HG02610 (cell line): ENCODE data around the gene PARD3B.

Experiments
- ATAC-seq: cut with Tn5 transposase; IDR thresholded peaks from one replicate; pipeline ENCODE4 v1.9.1; 2021; ENCODE audit warnings: mild to moderate bottlenecking, moderate library complexity; ENCODE audit not compliant: unreplicated experiment

PARD3B gene

DNA sequence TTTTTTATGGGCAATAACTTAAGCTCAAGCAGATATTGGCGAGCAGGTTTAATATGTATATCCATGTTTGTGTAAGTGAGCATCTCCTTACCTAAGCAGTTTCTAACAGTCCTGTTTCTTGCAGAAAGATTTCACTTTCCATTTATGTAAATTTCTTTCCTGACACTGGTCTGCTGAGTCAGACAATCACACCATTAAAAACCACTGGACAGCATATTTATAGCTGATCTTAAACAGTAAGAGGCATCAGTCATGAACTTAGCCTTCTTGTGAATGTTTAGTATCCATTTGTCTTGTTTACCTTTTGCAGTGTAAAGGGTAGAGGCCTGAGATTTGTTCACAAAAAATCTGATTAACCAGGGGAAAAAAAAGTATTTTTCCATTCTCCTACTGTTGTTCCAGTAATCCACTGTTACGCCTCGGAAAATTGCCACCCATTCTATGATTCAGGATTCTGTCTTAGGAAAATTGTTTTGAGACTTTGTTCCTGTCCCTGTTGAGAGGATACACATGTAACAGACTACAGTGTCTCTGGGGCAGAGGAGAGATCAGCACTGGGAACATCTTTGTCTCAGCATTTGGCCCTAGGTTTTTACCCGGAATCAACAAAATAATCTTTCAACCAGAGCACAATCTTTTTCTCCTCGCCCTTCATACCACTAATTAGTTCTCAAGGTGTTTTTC is 616.0 kb downstream of the PARD3B start:
- no peak for ATAC-seq

DNA sequence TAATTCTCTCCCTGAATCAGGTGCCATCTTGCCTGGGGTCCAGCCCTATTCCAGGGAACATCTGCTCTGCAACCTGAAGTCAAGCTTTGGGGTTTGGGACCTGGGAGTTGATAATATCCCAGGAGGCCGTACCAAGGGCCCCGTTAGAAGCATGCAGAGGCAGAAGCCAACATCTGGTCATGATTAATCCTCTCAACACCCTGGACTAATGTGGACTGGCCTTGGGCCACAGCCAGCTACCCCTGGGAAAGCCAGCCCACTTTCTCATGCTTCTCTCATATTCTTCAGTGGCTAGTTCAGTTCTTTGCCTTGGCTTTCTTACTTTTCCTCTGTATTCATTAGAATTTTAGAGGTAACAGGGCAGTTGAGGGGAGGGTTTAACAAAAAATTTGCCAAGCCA is 621.5 kb downstream of the PARD3B start:
- no peak for ATAC-seq

DNA sequence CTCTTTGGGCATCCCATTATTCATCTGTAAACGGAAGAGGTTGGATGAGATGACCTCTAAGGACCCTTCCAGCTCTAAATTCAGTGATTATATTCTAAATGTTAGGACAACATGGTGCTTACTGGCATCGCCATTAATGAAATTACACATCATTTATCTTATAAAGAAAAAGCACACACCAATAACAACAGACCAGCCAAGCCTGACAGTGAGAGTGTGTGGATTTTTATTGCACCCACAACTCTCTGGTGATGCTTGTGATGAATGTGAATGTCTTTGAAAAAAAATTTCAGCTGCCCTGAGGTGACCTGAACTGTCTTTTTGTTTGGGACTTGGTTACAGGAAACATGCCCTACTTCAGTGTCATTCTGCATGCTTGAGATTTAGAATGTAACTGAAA is 623.7 kb downstream of the PARD3B start:
- no peak for ATAC-seq

DNA sequence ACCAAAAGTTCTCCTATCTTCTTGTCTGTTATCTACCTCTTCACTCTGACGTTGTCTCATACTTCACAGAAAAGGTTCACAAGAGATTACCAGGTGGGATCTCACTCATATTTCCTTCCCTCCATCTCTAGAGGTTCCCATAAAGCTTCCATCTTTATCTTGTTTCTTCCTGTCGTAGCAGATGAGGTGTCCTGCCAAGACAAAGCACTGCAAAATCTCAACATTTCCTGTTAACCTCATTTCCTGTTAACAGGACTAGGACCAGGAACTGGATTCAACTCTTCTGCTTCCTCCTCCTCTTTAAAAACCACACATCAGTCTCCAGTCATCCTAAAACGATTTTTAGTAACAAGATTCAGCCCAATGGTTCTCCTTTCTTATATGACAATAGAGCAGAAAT is 624.2 kb downstream of the PARD3B start:
- no peak for ATAC-seq

DNA sequence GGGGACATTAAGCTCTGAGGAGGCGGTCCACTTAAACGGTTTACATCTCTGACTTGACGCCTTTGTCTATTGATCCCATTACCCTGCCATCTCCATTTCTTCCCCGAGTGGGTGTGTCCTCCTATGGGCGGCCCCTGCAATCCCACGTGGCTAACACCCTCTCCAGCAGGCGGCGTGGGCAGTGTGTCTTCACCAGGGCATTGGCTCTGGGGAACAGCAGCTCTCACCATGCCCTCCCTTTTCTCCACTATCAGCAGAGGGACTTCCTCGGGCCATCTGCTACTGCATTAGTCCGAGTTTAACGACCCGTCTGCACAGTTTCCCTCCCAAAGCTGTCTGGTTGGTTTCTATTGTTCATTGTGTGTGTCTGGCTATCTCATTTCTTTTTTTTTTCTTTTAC is 625.1 kb downstream of the PARD3B start:
- no peak for ATAC-seq

DNA sequence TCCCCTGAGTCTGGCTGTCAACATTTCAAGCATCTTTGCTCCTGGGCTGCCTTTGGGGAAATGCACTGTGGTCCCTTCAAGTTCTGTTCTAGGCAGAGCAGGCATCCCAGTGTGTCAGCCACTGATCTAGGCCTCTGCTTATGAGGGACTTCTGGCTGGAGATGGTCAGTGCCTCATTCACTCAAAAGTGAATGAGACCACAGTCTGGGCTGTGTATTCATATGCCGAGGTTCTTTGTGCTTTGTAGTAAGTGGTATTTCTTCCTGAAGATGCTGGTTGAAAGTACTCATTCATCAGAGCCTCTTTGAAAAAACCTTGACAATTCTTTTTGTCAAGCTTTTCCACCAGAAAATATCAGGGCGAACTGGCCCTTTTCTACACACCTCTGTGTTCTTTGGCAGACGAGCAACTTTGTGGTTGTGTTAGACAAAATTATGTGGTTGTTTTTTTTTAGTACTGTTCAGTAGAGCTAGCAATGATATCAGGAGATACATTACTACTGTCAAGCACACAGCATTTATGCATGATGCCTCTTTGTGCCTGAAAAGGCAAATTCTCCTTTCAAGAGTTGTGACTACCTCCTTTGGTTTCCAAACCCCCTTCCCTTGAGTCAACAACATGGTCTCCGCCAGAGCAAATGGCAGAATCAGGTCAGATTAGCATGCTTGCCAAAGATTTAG is 626.1 kb downstream of the PARD3B start:
- no peak for ATAC-seq

DNA sequence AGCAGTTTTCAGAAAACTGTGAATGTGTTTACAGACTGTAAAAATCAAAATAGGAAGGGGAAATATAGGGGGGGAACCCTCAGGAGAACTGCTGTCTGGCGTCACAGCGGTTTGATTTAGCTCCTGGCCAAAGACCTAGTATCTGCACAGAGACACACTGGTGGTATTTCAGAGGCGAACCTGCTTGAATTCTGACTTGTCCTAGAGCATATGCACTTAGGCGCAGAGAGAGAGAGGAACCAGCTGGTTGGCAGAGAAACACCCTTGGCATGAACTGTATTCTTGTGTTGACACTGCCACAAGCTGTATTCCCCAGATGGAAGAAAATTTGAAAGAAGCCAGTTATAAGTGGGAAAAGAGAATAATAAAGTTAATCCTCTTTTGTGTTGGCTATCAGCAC is 630.6 kb downstream of the PARD3B start:
- ATAC-seq = no peak

DNA sequence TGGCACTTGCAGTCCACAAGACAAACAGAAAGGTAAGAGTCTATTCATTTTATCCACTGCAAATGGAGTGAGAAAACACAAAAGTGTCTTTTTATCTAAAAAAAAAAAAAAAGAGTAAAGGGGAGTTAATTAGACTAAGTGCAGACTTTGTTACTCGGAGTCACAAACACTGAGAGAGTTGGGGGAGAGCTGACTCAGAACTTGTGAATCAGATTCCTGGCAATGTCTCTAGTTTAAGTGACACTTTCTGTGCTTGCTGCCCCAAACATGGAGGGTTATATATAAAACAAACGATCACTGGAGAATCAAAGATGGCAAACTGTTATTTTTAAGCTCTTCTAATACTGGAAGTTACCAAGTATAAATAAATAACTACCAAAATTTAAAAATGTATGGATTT is 631.3 kb downstream of the PARD3B start:
- no peak for ATAC-seq

DNA sequence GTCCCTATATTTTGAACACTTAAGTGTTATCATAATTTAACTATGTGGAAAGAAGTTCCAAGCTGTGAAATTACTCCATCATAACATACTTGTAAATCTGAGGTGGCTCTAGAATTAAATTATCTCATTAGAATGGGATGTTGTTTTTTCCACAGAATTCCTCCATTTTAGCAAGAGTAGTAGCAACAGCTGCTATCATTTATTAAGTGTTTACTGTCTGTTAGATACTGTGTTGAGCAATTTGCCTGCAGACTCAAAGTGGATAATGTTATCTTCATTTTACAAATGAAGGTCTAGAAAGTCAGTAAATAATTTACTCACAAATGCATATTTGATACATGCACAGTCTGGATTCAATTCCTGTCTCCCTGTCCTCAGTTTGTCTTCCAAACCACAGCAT is 632.3 kb downstream of the PARD3B start:
- no peak for ATAC-seq

DNA sequence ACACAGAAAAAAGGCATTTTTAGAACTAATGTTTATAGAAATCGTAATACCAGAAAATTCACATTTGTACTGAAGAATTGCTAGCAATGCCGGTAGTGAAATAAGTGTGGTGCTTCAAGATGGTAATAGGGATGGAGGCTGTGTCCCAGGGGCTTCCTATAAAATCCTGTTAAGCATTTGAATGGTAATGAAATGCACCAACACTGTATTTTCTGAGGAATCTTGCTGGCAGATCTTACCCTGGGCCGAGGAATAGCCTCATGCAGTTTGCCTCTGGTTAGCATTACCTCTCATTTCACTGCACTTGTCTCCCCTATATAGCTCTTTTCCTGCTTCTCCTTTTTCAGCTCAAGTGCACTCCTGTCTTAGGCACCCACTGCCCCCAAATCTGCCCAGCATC is 635.5 kb downstream of the PARD3B start:
- no peak for ATAC-seq

DNA sequence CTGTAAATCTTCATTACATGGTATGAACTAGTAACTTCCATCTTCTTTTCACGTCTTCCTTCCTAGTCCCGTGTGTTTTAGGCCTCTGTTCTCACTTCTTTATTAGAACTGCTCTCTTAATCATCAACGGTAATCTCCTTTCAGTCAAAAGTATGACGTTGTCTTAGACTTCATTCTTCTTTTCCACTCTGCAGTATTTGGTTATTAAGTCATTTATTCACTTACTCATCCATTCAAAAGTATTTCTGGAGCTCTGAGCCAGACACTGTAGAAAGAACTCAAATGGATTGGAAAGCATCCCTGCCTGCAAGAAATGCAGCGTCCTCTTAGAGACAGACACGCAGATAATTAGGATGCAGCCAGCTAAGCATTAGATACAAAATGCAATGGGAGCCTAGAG is 642.5 kb downstream of the PARD3B start:
- no peak for ATAC-seq

DNA sequence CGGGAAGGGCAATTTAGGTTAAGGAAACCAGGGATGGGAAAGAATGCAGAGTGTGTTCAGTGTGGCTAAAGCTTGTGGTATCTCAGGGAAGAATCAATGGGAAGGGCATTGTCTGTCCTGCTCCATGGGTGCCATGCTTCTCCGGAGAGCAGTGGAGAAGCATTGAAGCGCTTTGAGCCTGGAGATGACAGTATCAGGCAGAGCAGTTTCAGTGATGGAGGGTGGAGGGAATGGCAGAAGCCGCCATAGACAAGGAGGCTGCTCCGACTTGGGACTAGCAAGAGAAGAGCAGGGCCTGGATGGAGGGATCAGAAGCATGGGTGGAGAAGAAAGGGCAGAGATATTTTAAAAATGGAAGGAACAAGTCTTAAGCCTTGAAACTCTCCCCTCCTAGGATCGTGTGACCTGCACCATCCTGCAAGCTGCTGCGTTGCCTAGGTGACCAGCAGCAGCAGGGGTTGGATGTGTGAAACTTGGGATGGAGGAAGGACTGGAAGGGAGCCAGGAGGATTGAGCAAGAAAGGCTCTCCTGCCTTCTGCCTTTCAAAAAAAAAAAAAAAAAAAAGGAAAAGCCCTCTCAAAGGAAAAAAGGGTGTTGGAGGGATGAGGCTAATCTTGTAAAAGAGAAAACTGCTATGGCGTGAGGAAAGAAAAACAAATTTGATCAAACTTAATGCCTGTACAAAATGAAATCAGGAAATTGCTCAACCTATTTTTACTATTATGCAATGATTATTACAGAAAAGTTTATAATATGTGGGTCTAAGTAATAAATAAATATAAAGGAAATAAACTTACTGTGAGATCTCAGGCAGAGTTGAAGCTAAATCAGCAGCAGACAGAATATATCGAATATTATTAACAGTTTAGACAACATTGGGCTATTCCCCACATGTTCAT is 643.2 kb downstream of the PARD3B start:
- no peak for ATAC-seq

DNA sequence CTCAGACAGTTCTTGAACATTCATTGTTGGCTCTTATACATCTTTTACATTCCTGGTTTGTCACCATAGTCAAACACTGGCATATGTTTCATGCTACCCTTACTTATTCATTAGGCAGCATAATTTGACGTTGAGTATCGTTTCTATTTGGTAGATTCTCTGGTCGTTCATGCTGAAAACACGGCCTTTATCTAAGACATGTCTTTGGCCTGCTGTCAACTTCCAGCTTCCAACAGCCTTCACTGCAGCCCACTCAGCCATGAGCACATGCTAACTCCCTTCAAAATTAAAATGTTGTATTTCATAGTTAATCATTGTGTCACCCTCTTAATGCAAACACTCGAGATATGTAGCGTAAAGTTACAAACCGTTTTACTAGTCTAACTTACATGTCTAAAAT is 644.0 kb downstream of the PARD3B start:
- ATAC-seq = no peak

DNA sequence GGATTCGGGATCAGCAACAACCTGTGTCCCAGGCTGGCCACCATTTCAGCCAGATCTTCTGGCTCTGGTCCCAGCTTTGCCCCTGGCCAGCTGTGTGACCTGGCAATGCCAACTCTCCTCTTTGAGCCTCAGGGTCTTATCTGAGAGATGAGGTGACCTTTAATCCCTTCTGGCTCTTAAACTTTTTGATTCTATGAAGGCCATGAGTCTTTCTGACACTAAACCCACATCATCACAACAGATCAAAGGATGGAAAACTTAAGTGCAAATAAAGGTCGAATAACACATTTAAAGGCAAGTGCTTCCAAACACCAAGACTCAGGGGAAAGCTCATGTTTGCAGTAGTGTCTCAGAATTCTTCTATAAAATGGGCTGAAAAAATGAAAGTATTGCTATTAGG is 645.3 kb downstream of the PARD3B start:
- no peak for ATAC-seq

DNA sequence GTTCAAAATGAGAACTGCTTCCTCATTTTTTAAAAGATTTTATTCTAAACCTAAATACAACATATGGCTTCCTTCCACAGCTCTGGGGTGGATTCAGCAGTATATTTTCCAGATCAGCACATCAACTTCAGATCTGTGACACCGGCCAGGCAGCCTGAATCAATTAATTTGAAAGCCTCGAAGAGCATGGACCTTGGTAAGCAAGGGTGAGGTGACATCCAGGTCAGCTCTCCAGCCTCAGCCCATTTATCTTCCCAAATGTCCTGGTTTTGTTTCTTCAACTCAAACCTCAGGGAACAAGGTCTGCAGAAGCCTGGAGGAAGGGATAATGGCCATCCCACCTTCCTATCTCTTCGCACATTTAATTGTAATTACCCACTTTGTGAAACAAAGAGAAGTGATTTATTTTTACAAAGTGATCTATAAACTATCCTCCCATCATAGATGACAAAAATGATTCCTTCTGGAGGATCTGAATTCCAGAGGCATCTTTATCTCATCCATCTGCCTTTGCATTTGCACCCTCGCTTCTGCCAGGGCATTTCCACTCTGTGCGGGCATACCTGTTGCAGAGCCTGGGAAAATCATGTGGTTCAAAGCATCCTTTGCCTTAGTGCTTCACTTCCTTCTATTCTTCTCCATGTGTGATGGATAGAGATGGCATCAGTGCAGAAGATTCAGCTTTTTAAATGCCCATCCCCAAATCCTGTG is 648.0 kb downstream of the PARD3B start:
- ATAC-seq = no peak

DNA sequence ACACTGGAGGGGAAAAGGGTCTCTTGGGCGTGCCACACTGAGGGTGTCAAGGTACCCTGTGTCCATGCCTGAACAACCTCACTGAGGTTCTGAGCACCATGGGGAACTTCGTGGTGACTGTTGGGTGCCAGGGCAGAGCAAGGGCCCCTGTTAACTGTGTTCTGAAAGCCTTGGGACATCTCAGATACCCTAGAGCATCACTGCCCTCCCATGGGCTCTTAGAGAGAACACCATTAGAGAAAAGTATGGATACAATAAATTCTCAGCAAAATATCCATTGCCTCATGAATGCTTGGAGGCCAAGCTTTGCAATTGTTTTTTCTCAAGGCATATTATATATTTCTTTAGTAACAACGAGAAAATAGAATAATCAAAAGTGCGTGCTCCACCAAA is 648.6 kb downstream of the PARD3B start:
- ATAC-seq = no peak

DNA sequence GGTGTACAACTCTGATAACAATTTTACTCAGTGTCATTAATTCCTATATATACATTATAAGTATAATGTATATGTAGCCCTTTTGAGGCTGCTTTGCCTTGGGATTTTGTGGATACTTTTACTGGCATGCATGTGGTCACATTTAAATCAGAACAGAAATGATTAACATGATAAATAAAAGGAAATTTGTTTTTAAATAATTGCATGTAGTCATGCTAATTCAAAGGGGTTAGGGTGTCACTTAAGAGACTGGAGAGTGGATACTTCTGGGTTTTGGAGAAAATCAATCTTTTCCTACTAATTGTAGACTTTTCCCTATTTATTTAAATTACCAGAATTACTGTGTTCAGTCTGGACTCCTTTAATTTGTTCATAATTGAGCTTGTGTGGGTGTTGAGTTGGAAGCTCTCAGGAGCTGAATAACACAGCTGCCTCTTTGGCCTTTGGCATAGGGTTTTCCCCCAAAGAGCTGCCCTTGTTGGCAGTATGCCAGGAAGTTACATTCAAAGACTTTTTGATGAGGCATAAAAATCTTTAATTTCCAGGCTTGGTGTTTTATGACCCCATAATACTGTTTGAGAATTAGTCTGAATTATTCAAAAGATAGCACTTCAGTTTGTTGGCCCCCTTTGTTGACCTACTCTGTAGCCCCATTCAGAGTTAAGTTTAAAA is 652.3 kb downstream of the PARD3B start:
- ATAC-seq = no peak

DNA sequence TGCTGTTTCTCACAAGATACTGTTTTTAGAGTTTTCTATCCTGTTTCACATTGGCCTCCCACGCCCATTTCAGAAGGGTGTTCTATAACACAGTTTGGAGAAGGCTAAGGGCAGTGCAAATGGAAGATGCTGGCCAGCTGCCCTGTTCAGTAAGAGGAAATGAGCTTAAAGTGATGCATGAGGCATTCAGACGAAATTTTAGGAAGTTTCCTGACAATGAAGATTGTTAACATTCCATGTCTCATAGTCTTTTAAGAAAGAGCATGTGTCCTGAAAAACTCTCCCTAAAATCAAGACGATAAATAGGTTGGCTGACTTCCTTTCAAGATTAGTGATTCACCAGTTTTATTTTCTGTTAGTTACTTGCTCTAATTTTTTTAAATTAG is 652.9 kb downstream of the PARD3B start:
- ATAC-seq = no peak

DNA sequence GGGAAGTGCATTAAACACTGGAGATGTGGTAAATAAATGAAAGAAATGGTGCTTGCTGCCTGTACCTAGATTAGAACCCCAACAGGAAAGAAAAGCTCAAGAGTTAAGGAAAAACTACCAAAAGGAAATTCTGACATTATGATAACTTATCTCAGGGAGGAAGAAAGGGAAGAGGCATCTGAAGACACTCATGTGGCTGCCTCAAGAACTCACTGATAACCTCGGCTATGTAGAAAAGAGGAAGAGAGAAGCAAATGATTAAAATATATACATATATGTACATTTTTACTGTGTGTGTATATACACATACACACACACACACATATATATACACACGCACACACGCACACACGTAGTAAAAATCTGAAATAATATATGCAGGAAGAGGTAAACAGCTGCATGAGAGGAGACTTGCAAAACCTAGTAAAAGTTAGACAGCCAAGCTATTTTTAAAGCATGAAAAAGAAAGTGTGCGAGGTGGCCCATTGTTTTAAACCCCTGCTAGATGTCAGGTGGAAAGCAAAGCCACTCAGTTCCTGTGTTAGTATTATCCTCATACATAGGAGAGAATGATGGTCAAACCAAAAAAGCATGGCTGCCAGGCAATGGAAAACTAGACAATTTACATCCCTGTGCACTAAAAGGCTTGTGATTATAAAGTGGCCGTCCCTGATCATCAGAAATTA is 654.0 kb downstream of the PARD3B start:
- no peak for ATAC-seq

DNA sequence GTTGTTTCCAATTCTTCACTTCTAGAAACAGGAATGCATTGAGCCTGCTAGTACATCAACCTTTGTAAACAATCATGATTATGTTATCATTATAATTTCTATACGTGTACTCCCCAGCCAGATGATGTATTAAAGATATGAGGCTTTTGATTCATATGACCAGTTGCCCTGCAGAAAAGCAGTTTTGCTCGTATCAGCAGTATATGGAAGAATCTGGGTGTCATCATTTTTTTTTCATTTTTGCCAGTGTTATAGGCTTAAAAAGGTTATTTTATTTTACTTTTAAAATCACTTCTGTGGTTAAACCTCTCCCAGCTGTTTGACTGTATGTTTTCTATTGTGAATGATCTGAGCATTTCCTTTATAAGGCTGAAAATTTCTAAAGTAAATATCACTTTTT is 665.2 kb downstream of the PARD3B start:
- no peak for ATAC-seq
